ENCODE measurements around the gene ZC3H10.

ZC3H10 gene

GRCh38 chr12:56128670-56129205 is 10.7 kb downstream of the ZC3H10 start:
- no peak for DNase-seq

GRCh38 chr12:56129206-56129941 is 11.3 kb downstream of the ZC3H10 start:
- DNase-seq, result peak; percentile 58 to 77

GRCh38 chr12:56129942-56130495 is 12.0 kb downstream of the ZC3H10 start:
- no peak for DNase-seq

- no peak for DNase-seq
Measured at GRCh38 chr12:56130876-56131275, 12.8 kb downstream of the ZC3H10 start.

- DNase-seq, result no peak
Measured at GRCh38 chr12:56134897-56135296, 16.8 kb downstream of the ZC3H10 start.

GRCh38 chr12:56137853-56138571 is 19.9 kb downstream of the ZC3H10 start:
- DNase-seq, result no peak

GRCh38 chr12:56141946-56142784 is 24.1 kb downstream of the ZC3H10 start:
- DNase-seq, result peak in 1 of 2 experiments; percentile 10

GRCh38 chr12:56143217-56143616 is 25.2 kb downstream of the ZC3H10 start:
- no peak for DNase-seq

GRCh38 chr12:56143870-56144269 is 25.8 kb downstream of the ZC3H10 start:
- no peak for DNase-seq

- DNase-seq, result no peak
Measured at GRCh38 chr12:56145217-56145616, 27.2 kb downstream of the ZC3H10 start.

GRCh38 chr12:56146492-56147460 is 28.7 kb downstream of the ZC3H10 start:
- no peak for DNase-seq

- peak; percentile 13 to 27 for DNase-seq
Measured at GRCh38 chr12:56150563-56150962, 32.5 kb downstream of the ZC3H10 start.

- peak; percentile 35 to 42 for DNase-seq
Measured at GRCh38 chr12:56151672-56152131, 33.6 kb downstream of the ZC3H10 start.

GRCh38 chr12:56152132-56152755 is 34.2 kb downstream of the ZC3H10 start, which contains the start of gene MYL6B:
TSS of gene MYL6B (plus strand) at chr12:56152587. CDS start at chr12:56153919, 1,332 bp downstream.
- DNase-seq, result peak; percentile 83 to 87

- no peak for DNase-seq
Measured at GRCh38 chr12:56152756-56153677, 35.0 kb downstream of the ZC3H10 start.

GRCh38 chr12:56153678-56154065 is 35.6 kb downstream of the ZC3H10 start:
- DNase-seq, result no peak

- DNase-seq, result no peak
Measured at GRCh38 chr12:56154246-56154771, 36.2 kb downstream of the ZC3H10 start.

- DNase-seq, result no peak
Measured at GRCh38 chr12:56154818-56155217, 36.8 kb downstream of the ZC3H10 start.

GRCh38 chr12:56155256-56155845 is 37.3 kb downstream of the ZC3H10 start:
- DNase-seq, result no peak

Data from AML-193 (cell line).